Embryonic facial prominence (tissue), 1 donor: ENCODE measurements around the gene SYNPO.

ENCODE experiments used
- DNase-seq: peaks from one replicate; pipeline ENCODE4 v3.0.0-alpha.2; 2016; ENCODE audit errors: extremely low spot score

Gene SYNPO, protein sequence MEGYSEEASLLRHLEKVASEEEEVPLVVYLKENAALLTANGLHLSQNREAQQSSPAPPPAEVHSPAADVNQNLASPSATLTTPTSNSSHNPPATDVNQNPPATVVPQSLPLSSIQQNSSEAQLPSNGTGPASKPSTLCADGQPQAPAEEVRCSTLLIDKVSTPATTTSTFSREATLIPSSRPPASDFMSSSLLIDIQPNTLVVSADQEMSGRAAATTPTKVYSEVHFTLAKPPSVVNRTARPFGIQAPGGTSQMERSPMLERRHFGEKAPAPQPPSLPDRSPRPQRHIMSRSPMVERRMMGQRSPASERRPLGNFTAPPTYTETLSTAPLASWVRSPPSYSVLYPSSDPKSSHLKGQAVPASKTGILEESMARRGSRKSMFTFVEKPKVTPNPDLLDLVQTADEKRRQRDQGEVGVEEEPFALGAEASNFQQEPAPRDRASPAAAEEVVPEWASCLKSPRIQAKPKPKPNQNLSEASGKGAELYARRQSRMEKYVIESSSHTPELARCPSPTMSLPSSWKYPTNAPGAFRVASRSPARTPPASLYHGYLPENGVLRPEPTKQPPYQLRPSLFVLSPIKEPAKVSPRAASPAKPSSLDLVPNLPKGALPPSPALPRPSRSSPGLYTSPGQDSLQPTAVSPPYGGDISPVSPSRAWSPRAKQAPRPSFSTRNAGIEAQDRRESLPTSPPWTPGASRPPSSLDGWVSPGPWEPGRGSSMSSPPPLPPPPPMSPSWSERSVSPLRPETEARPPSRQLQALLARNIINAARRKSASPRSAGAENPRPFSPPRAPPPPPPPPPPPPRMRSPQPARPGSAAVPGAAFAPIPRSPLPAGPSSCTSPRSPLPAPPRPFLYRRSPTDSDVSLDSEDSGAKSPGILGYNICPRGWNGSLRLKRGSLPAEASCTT

GRCh38 chr5:150640311-150641005 is at the start of gene SYNPO:
SYNPO (plus strand) TSS chr5:150640660; CDS start chr5:150648276, 7,616 bp downstream.
- DNase-seq: no peak

GRCh38 chr5:150590979-150591695 is 49.3 kb upstream of the SYNPO start:
- DNase-seq: peak; percentile 53

DNA sequence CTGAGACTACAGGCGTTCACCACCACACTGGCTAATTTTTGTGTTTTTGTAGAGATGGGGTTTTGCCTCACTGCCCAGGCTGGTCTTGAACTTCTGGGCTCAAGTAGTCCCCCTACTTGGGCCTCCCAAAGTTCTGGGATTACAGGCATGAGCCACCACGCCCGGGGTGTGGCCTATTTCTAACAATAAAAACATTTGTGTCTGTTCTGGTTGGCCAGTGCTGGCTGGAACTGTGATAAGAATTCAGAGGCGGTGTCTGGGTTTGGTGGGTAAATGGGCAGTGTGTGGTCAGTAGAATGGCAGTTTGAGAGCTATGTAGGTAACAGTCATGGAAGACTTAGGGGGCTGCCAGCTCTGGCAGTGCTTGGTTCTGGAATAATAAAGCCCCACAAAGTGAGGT is 46.9 kb upstream of the SYNPO start:
- DNase-seq: no peak

GRCh38 chr5:150593996-150594395 is 46.5 kb upstream of the SYNPO start:
- DNase-seq: no peak

DNA sequence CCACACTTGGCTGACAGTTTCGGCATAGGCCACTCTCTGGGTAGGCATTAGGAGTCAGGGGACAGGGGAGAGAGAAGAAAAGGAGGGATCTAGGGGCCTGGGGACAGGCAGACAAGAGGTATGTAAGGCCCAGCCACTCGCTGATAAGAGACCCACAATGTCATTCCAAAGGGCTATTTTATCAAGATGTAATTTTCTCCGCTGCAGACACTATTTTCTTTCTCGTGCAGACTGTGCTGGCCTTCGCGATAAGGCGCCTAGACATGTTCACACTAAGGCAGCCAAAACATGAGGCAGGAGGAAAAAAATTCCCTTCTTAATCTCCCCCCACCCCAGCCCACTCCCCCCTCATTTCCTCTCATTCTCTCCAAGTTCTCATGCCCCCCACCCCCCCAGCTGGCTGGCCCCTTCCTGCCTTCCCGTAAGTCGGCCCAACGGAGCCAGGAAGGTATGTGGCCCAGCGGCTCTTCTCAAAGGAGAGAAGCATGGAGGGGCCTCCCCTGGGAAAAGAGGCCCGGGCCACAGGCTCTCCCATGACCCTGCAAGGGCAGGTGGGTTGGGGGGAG is 44.9 kb upstream of the SYNPO start:
- no peak for DNase-seq

- peak; percentile 69 for DNase-seq
These were observed 44.1 kb upstream of the SYNPO start for GRCh38 chr5:150596313-150596712.

GRCh38 chr5:150596826-150597225 is 43.6 kb upstream of the SYNPO start:
- no peak for DNase-seq

DNA sequence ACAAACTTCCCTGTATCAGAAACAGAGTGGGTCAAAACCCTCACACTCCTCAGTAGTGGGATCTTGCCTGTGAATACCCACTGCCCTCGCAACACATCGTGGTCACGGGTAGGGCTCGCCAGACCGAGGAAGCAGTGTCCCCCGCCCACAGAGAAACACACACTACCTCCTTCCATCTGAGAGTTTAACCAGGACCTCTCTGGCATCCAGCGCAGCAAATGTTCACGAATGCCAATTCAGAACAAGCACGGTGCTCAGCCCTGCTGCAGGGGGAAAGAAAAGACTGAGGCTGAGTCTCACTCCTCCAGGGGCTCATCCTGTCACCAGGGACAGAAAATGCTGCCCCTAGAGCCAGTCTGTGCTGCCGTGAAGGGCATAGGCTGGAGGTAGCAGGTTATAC is 42.5 kb upstream of the SYNPO start:
- DNase-seq: no peak

- no peak for DNase-seq
These were observed 41.6 kb upstream of the SYNPO start for GRCh38 chr5:150598821-150599273.

DNA sequence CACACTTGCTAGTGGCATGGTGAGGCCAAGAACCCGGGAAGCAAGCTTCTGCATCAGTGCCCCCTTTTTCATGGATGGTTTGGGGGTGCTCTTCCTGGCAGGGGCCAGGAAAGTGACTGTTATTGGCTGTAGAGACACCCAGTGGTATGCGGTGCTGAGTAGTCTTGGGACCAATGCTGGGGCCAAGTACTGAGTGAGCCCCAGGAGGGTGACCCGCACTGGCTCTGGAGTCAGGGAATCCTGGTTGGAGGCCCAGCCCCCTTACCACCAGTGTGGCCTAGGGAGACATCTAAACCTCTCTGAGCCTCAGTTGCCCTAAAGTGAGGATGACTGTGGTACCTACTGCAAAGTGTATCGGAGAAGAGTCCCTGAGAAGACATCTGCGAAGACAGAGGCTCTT is 41.2 kb upstream of the SYNPO start:
- no peak for DNase-seq

- no peak for DNase-seq
These were observed 40.4 kb upstream of the SYNPO start for GRCh38 chr5:150599917-150600511.

DNA sequence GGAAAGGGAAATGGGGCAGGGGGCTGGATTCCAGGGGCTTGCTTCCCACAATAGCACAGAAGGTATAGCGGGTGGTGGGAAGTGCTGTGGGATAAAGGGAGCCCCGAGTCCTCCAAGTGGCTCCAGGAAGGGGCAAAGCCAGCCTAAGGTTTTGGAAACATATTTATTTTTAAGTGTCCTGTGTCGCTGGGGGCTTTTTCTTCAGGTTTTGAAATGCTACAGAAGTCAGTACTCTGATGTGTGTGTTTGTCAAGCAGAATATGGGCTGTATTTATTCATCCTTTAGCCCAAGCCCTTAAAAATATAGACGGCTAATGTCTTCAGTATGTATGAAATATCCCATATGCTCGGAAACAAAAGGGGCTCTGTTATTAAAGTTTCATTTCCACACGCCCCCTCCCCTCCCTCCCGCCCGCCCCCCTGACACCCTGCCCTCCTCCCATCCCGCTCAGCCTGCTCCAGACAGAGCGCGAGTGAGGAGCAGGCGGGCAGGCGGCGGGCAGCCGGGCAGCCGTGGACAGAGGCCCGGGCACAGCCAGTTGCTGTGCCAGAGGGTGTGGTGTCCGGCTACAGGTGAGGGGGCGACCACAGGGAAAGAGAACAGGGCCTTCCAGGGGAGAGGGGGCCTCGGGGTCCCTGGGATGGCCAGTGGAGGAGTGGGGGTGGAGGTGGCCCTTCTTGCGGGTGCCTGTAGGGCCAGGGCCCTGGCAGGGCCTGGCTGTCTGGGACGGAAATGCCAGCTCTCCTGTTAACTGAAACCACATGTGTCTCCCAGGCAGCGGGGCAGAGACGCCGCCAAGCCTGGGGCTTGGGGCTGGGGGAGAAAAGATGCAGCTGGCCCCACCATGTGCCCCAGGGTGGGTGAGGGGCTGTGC is 39.6 kb upstream of the SYNPO start:
- DNase-seq: peak; percentile 66

DNA sequence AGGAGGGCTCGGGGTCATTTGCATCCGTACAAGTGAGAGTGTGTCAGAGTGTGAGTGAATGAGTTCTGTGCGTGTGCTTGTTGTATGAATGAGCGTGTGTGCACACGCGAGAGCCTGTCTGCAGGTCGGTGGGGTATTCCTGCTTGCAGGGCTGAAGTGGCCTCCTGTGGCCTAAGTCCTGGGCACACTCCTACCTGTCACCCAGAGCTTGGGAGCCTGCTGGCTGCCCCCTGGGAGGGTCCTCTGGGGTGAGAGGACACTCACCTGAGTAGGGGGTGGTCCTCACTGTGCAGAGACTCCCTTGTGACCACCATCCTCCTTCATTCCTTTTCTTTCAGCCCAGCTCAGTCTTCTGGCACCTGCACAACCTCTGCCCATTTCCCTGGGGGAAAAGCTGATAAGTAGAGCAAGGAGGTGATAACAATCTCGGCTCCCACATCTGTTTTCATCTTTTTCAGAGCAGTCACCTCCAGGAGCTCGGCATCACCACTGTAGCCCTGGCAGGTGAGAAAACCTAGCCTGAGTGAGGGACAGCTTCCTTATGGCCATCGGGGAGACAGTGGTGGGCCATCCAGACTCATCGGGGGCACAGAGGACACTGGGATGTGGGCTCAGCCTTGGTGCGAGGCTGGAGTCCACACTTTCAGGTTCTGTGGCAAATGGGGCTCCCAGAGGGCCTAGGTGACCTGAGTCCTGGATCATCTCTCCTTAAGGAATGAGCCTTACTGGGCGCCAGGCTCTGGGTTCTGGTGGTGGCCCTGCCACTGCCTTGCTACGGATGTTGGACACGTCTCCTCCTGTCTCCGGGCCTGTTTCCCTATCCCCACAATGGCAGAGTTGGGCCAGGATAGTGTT is 38.7 kb upstream of the SYNPO start:
- DNase-seq: no peak

- no peak for DNase-seq
These were observed 37.4 kb upstream of the SYNPO start for GRCh38 chr5:150603052-150603451.

DNA sequence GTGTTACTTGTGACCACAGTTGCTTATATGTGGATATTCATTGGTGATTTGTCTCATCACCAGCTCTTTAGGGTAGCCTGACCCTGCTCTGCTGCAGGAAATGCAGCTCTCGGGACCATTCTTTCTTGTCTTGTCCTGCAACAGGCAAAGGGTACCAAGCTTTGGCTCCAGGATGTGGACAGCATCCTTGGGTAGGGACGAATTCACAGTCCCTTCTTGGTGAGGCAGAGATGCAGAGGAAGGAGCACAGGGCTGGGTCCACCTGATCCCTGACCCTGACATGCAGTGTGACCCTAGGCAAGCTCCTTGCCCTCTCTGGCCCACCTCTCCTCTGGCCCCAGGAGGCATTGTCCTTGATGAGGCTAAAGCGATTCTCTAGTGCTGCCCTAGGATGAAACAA is 37.0 kb upstream of the SYNPO start:
- DNase-seq: no peak

GRCh38 chr5:150604010-150604409 is 36.5 kb upstream of the SYNPO start:
- no peak for DNase-seq

DNA sequence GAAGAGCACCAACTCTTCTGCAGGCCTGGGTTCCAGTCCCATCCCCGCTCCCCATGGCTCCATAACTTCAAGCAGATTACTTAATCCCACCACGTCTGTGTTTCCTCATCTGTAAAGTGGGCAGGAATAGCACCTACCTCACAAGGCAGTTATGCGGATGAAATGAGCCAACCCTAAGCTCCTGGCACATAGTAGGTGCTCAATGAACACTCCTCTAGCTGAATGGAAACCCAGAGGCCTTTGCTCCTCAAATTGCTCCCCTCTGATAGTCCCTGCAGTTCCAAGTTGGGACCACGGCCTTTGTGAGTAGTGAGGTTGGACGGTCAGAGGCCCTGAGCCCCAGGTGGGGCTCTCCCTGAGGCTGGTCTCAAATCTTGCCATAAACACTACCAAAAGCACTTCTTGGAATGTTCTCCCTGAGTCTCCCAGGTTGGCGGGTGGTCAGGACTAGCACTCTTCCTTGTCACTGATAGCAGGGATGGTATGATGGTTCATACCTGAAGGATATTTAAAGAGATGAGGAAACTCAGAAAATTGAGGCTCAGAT is 35.5 kb upstream of the SYNPO start:
- no peak for DNase-seq

DNA sequence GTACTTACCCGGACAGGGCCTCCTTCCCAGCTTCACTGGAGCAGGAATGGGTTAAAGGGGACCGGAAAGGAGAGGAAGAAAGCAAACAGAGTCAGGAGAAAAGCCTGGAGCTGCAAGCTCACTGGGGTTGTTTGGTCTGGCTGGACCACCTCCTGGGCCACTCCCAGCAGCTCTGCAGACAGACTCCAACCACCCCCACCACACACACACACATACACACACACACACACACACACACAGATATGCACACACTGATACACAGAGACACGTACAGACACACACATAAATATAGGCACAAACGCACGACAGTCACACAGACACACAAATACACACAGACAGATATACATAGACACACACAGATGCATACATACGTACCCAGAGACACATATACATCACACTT is 34.9 kb upstream of the SYNPO start:
- DNase-seq: no peak
